Stimulated activated CD4-positive, alpha-beta T cell treated with anti-CD3 and anti-CD28 coated beads, Interleukin-4, amount 100 ng/mL, for 1 hour (primary cell): ENCODE measurements around the gene PDE6G.

Experiments used
- DNase-seq: peaks from one replicate; pipeline ENCODE4 v3.0.0-alpha.2; 2020

PDE6G gene

DNA sequence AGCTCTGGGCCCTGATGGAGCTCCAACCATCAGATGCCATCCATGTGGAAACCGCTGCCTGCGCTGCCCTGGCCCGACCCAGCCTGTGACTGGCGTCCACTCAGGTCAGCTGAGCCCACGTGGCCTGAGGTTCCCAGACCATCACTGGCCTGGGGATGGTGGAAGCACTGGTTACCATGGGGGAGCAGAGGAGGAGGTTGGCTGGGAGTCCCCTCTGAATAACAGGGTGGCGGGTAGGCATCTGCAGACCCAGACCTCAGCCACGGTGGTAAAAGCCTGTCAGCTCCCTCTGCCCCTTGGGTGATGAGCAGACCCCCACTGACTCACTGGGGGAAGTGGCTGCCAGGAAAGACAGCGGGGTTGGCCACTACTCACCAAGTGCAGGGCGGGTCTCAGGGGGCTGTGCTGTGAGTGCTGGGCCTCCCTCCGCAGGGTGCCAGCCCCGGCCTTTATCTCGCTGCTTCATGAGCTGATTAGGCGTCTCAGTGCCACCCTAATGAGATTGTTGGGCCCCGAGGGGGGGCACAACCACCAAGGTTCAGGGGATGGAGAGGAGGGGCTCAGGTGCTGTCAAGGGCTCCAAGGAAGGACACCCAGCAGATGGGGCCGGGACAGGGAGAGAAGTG lies at the start of gene PDE6G:
PDE6G (minus strand) TSS at position 425 of the 626 bp plus-strand sequence. CDS start 3,237 bp downstream, outside the sequence.
- no peak for DNase-seq

DNA sequence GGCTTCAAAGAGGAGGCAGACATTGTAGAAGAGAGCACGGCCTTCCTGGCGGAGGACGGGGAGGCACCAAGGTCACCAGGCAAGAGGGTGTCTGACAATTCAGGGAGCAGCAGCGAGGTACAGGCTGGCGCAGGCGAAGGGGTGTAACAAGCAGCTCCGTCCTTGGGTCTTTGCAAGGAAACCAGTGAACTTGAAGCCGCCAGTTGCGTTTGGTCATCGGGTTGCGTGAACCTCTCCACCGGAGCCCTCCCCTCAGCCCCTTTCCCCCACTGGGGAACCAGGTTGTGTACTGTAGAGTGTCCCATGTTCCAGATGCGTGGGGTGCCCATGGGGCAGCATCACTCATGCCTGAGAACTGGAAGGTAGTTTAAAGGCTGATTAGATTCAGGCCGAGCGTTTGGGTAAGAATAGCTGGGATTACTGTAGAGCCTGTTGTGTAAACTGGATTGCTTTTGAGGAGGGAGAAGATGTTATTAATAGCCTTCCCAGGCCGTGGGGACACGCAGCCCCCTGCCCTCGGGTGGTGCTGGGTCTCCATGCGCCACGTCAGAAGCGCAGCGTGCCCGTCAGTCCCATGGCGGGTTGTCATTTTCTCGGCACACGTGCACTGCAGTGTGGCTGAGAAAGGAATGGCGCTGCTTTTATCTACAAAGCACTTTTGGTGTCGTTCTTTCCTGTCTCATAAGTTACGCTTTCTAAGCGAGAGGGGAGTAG lies 49.3 kb upstream of the PDE6G start:
- DNase-seq, result no peak

DNA sequence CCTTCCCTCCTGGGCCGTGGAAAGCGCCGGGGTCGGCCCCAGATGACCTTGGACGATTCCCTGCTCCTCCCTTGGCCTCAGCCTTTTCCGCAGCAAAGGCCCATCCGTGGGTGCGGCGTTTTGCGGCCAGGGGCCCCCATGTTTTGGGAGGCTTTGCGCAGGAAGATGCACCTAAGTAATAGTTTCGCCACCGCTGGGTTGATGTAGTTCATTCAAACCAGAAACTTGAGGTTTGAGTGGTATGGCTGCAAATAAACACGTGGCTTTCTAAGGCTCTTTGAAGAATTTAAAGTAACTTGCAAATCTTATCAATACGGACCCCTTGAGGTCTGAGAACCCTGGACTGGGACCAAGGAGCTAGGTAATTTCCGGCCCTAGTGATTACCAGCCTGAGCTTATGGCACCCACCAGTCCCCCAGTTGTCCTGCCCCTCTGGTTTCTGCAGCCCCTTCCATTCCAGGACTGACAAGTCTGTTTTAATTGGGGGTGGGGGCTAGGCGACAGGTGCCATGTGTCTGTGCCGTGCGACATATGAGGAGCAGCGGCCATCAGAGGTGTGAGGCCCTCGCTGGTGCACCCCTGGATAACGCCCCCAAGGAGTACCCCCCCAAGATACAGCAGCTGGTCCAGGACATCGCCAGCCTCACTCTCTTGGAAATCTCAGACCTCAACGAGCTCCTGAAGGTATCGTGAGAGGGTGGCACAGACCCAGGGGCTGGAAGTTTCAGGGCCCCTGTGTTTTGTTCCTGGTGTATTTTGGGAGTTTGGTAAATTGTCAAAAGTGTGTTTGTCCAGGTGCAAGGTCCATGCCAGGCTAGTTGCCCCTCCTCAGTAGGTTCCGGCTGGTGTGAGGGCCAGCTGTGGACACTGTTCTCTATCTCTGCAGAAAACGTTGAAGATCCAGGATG lies 47.7 kb upstream of the PDE6G start:
- no peak for DNase-seq

DNA sequence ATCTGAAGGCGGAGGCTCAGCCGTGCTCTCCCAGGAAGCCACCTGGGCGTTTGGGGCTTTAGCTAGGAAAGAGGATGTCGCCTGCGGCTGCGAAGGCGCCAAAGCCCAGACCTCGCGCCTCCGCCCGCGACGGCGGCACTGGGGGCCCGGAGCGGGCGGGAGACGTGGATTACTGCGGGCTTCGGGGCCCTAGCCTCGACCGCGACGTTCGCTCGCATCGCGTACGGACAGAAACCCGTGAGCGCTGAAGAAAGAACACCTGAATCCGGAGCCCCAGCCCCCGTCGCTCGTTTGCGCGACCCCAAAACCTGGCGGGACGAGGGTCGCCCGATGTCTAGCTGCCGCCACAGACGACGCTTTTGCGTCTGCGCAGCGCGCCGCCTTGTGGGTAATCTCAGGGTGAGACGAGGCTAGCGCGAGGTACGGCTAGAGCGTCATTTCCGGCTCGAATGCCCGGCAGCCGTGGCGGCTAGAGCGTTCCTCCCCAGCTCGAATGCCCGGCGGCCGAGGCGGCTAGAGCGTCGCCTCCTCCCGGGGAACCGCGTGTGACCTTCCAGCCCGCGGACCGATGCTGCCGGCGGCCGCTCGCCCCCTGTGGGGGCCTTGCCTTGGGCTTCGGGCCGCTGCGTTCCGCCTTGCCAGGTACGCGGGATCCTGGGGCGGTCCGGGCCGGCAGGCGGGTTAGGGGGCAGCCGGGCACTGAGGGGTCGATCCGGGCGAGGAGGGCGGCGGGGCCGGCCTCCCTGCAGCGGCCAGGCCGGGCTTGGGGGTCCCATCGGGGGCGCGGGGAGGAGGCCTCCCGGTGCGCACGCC lies 46.8 kb upstream of the PDE6G start, which contains the start of gene MRPL12:
MRPL12 (plus strand) TSS at position 434 of the 813 bp plus-strand sequence; CDS start at position 569, 135 bp downstream.
- DNase-seq, result peak; percentile 90

DNA sequence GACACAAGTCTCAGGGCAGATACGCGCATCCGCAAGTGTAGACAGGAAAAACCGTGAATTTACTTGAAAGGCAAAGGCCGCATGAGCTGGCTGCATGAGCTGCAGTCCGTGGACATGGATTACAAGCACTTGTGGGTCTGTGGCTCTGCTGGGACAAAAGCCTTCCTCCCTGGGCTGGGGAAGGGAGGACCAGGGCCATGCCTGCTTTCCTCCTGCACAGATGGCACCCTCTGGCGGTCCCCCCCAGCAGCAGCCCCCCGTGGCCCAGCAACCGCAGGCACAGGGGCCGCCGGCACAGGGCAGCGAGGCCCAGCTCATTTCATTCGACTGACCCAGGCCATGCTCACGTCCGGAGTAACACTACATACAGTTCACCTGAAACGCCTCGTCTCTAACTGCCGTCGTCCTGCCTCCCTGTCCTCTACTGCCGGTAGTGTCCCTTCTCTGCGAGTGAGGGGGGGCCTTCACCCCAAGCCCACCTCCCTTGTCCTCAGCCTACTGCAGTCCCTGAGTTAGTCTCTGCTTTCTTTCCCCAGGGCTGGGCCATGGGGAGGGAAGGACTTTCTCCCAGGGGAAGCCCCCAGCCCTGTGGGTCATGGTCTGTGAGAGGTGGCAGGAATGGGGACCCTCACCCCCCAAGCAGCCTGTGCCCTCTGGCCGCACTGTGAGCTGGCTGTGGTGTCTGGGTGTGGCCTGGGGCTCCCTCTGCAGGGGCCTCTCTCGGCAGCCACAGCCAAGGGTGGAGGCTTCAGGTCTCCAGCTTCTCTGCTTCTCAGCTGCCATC lies 45.1 kb upstream of the PDE6G start:
- DNase-seq, result no peak

DNA sequence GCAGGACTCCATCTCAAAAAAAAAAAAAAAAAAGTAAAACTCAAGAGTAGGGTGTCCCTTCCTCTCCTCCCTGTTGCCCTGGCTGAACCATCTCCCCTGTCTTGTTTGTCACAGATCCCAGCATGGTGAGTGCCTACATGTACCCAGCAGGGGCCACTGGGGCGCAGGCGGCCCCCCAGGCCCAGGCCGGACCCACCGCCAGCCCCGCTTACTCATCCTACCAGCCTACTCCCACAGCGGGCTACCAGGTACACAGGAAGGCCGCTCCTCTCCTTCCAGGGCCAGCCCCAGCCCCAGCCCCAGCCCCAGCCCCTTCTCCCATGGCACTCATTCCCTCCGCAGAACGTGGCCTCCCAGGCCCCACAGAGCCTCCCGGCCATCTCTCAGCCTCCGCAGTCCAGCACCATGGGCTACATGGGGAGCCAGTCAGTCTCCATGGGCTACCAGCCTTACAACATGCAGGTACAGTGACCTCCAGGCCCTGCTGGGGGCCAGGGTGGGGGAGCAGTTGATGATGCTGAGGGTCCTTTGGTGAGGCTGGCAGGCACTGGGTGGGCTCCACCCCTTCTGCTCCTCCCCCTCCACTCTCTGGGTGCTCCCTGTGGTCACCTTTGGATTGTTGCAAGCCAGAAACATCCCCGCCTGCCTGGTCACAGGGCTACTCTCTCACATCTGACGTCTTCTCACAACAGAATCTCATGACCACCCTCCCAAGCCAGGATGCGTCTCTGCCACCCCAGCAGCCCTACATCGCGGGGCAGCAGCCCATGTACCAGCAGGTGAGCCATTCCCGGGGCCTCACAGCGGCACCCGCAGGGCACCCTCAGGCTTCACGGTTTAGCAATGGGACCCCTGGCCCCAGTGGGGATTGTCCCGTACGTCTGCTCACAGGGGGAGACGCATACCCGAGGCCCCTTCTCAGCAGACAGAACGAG lies 44.3 kb upstream of the PDE6G start:
- DNase-seq, result no peak

DNA sequence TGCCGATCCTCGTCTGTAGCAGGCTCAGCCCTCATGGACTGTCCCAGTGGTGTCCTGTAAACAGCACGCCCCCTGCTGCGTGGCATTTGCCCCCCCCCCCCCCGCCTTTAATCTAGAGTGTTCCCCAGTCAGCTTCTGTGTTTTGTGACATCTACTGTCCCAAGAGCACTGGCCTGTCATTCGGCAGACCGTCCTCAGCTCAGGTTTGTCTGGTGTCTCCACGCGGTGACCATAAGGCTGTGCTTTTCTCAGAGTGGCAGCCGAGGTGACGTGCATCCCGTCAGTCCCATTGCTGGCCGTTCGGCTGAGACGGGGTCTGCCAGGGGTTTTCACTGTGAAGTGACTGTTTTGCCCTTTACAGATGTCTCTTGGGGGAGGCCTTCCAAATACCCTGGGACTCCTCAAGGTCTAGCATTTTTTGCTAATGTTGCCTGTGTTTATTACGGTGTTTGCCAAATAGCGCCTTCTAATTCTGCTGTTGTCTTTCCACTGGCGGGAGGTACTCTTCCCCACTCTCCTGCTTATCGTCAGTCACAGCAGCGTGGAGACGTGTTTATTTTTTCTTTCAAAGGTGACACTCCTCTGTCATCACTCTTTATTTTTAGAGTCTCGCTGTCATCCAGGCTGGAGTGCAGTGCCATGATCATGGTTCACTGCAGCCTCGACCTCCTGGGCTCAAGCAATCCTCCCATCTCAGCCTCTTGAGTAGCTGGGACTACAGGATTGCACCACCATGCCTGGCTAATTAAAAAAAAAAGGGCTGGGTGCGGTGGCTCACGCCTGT lies 41.1 kb upstream of the PDE6G start:
- DNase-seq, result no peak

DNA sequence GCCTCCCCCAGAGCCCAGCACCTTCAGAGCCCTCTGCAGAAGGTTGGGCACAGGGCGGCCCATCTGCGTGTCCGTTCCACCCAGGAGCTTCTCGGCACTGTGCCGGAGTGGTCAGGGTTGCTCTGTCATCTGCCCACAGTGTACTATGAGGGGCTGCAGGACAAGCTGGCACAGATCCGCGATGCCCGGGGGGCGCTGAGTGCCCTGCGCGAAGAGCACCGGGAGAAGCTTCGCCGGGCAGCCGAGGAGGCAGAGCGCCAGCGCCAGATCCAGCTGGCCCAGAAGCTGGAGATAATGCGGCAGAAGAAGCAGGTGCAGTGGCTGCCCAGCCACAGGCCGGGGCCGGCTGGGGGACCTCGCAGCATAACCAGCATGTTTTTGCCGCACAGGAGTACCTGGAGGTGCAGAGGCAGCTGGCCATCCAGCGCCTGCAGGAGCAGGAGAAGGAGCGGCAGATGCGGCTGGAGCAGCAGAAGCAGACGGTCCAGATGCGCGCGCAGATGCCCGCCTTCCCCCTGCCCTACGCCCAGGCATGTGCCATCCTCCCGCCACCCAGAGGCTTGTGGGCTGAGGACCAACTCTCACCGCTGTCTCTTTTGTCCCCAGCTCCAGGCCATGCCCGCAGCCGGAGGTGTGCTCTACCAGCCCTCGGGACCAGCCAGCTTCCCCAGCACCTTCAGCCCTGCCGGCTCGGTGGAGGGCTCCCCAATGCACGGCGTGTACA lies 40.0 kb upstream of the PDE6G start:
- DNase-seq, result no peak

DNA sequence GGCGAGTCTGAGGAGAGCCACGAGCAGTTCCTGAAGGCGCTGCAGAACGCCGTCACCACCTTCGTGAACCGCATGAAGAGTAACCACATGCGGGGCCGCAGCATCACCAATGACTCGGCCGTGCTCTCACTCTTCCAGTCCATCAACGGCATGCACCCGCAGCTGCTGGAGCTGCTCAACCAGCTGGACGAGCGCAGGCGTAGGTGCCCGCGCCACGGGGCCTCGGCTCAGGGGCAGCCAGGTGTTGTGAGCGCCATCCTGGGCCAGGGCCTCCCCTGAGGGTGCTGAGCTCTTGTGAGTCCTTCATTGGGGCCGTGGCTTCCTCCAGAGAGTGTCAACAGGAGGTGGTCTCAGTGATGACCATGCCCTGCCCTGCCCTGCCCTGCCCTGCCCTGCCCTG lies 39.5 kb upstream of the PDE6G start:
- DNase-seq, result no peak

DNA sequence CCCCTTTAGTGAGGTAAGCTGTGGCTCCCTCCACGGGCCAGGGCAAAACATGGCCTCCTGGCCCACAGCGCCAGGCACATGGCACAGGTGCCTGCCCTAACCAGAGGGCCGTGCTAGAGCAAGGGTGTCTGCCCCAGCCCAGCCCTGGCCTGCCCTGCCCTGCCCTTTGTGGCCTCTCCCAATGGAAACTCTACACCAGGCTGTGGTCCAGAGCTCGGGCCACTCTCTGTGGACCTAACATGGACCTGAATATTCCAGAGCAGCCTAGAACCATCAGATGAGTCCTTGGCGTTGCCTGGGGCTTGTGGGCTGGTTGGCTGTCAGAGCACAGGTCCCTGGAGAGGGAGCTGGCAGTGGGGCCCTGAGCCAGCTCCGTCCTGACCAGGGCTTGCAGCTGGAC lies 38.9 kb upstream of the PDE6G start:
- DNase-seq, result no peak

DNA sequence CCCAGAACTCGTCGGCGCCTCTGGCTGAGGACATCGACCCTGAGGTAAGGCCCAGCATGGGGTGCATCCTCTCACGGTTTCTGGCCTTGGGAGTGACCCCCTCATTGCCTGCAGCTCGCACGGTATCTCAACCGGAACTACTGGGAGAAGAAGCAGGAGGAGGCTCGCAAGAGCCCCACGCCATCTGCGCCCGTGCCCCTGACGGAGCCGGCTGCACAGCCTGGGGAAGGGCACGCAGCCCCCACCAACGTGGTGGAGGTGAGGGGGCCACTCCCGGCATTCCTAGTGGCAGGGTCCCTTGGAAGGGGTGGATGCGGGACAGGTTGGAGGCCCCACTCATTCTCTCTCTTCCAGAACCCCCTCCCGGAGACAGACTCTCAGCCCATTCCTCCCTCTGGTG lies 38.5 kb upstream of the PDE6G start:
- DNase-seq, result no peak

DNA sequence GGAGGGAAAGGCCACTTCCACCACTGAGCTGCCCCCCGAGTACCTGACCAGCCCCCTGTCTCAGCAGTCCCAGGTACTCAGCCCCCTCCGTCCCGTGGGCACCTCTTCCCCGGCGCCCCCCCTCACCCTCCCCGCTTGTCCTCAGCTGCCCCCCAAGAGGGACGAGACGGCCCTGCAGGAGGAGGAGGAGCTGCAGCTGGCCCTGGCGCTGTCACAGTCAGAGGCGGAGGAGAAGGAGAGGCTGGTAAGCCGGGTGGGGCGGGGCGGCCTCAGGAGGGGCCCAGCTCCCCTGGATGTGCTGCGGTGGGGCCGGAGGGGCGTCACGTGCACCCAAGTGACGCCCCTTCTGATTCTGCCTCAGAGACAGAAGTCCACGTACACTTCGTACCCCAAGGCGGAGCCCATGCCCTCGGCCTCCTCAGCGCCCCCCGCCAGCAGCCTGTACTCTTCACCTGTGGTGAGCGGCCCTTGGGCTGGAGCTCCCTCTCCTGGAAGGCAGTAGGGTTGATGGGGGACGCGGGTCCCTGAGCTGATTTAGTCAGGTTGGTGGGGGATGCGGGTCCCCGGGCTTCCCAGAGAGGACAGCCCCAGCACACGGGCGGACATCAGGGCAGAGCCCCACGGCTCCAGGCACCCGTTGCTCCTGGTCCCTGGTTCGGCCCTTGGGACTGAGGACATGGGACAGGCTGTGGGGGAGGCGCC lies 37.3 kb upstream of the PDE6G start:
- DNase-seq, result no peak

DNA sequence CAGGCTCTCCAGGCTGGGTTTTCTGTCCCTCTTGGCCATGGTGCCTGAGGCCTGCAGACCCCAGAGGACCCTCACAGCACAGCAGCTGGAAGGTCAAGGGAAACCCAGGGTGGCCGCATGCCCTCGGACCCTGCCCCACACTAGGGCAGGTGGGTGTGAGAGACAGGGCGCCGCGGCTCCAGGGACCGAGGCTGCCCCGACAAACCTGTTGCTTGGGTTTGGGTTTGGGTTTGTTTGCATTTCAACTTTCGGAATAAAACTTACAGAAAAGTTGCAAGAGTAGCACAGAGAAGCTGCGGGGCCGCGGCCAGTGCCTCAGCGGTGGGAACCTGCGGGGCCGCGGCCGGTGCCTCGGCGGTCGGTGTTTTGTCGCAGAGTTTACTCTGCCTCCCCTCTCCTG lies 35.3 kb upstream of the PDE6G start:
- no peak for DNase-seq

DNA sequence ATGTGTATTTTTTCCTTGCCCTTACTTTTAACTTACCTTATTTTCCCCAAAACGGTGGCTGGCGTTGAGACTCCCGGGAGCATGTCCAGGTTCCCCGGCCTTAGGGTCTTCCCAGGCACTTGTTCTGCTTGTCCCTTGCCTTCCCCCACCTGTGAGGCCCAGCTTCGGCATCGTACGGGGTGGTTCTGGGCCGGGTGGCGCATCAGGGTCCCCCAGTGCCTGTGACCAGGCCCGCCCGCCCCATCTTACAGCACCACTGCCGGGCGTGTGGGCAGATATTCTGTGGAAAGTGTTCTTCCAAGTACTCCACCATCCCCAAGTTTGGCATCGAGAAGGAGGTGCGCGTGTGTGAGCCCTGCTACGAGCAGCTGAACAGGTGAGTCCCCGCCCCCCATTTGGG lies 34.9 kb upstream of the PDE6G start:
- no peak for DNase-seq

DNA sequence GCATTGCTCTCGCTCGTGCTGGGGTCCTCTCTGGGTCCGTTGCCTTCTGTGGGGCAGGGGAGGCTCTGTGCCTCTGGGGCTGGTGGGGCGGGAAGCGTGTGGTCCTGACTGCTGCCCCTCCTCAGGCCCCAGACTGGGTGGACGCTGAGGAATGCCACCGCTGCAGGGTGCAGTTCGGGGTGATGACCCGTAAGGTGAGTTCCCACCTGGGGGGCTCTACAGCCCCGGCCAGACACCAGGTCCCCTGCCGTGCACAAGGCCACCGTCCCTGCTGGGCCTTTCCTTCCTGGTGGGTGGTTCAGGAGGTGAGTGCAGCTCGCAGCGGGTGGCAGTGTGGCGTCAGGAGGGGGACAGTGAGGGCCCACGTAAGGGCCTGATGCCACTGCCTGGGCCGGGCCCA lies 34.2 kb upstream of the PDE6G start:
- DNase-seq, result no peak

DNA sequence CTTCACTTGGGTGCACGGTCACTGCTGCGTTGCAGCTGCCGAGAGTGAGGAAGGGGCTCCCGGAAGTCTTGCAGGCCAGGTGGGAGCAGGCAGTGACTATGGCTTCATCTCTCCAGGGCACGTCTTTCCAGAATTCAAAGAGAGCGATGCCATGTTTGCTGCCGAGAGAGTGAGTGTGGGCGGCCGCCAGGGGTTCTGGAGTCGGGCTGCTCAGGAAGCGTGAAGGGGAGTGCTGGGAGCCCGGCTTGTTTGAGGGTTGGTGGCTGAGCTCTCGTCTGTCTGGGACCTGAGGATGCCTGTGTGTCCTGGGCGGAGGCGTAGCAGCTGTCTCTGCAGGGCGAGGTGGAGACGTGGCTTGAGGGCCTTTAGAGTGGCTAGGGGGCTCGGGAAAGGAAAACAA lies 33.7 kb upstream of the PDE6G start:
- DNase-seq, result no peak

DNA sequence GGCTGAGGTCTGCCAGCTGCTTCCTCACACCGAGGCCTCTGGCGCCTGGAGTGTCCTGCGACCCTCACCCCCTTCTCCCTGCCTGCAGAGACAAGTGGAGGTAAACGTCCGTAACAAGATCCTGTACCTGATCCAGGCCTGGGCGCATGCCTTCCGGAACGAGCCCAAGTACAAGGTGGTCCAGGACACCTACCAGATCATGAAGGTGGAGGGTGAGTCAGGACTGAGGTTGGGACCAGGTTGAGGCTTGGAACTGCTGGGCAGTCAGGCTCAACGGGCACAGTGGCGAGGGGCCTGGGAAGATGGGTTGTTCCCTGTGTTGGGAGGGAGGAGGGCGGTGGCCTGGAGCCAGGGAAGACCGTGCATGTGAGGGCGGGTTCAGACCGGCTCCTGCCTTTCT lies 32.3 kb upstream of the PDE6G start:
- no peak for DNase-seq

DNA sequence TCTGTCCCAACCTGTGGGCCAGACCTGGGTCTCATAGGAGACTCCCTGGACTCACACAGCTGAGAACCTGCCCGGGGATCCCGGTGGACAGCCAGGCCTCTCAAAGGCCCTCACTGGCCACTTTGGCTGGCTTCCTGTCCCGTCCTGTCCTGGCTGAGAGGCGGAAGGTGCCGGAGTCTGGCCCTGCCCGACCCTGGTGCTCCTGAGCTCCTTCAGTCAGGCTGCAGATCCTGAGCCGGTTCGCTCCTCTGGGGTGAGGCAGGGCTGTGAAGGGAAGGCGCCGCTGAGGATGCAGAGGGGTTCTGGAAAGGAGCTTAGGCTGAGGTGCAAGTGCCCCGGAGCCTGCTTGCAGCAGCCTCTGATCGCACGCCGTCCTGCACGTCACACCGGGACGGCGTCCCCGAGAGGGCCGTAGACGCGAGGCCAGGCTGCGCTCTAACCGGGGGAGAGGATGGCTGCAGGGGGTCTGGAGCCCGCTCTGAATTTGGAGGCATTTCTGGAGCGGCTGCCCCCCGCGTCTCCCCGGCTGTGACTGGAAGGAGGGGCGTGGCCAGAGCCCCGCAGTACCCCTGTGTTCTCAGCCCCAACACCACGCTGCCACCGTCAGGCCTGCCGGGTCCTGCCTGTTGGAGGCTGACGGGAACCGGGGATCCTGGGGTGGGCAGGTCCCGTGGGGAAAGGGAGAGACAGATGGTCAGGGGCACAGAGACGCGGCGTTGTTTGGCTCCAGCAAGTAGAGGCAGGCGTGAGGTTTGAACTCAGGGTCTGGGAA lies 31.6 kb upstream of the PDE6G start:
- no peak for DNase-seq
